GM18909 (cell line): ENCODE results near the gene SYNJ2.

Source experiments
- ATAC-seq: cut with Tn5 transposase; IDR thresholded peaks from one replicate; pipeline ENCODE4 v1.9.1; 2021; ENCODE audit warnings: mild to moderate bottlenecking; ENCODE audit not compliant: unreplicated experiment, poor library complexity

SYNJ2 gene

DNA sequence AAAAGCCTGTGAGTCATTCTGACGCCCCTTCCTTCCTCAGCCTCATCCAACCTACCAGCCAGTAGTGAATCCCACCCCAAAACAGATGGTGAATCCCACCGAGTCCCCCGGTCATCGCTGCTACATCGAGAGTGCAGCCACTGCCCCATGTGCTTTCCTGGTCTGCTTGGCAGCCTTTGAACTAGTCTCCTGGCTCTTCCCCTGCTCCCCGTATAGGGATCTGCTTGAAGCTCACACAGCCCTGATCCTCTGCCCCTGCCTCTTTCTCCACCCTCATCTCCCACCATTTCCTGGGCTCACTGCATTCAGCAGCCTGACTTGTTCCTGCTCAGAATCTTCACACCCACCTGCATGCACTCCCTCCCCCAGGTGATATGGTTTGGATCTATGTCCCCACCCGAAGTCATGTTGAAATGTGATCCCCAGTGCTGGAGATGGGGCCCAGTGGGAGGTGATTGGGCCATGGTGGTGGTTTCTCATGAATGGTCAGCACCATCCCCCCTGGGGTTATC, 14.6 kb downstream of the SYNJ2 start:
- no peak for ATAC-seq

DNA sequence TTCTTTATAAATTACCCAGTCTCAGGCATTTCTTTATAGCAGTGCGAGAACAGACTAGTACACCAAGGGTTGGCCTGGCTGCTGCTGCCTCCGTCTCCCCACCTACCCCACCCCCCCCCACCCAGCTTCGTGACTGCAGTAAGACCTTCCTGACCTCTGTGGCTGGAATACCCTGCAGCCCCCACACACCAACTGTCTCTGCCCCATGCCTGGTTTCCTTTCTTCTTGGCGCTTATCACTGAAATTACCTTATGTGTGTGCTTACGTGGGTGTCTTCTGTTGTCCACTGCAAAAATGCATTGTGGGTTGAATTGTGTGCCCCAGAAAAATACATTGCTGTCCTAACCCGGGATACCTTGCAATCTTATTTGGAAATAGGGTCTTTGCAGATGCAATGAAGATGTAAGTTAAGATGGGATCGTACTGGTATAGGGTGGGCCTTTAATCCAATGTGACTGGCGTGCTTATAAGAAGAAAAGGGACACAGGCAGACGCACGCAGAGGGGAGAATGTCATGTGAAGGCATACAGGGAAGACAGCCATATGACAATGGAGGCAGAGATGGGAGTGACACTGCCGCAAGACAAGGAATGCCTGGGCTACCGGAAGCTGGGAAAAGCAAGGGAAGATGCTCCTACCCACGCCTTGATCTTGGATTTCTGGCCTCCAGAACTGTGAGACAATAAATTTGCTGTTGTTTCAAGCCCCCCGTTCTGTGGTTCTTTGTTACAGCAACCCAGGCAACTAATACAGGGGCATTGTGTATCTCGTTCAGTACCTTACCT, 15.4 kb downstream of the SYNJ2 start:
- ATAC-seq, result no peak

DNA sequence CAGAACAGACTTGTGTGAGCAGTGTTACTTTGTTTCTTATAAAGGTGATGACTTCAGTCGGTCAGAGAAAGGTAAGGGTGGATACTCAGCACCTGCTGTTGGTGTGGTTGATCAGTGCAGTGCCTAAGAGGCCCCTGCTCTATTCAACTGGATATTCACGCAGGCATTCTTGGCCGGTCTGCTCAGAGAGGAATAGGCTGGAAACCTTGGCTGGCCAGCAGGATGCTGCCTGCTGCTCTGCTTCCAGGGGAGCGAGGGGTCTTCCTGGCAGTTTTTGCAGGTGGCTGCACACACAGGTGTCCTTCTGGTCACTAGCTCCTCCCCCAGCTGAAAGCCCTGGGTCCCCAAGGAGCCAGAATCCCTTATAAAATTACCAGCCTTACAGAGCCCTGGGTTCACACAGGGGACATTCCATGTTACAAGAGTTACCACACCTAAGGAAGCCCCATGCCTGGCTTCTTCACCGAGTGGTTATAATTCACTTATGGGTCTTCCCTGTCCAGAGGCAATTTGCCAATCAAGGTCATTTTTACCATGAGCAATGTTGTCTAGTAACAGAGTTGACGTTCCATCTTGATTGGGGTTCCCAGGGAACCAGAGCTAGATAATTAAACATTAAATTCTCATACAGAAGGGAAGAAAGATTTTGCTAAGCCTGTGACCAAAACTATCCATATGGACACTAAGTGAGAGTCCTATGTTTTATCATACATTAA, 16.4 kb downstream of the SYNJ2 start:
- no peak for ATAC-seq

DNA sequence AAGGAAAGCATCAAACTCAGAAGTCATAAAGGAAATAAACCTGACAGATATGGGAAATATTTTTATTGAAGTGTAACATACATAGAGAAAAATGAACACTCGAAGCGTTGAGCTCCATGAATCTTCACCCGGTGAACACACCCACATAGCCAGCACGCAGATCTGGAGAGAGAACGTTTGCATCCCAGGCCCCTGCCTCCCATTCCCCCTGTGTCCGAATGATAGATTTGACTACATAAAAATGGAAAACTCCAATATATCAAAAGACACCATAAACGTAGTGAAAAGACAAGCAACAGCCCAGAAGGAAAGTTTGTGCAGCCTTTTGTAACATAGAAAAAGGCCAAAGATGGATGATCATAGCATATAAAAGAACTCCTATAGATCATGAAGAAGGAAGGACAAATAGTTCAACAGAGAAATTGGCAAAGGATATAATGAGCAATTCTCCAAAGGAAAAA, 17.1 kb downstream of the SYNJ2 start:
- ATAC-seq, result no peak

DNA sequence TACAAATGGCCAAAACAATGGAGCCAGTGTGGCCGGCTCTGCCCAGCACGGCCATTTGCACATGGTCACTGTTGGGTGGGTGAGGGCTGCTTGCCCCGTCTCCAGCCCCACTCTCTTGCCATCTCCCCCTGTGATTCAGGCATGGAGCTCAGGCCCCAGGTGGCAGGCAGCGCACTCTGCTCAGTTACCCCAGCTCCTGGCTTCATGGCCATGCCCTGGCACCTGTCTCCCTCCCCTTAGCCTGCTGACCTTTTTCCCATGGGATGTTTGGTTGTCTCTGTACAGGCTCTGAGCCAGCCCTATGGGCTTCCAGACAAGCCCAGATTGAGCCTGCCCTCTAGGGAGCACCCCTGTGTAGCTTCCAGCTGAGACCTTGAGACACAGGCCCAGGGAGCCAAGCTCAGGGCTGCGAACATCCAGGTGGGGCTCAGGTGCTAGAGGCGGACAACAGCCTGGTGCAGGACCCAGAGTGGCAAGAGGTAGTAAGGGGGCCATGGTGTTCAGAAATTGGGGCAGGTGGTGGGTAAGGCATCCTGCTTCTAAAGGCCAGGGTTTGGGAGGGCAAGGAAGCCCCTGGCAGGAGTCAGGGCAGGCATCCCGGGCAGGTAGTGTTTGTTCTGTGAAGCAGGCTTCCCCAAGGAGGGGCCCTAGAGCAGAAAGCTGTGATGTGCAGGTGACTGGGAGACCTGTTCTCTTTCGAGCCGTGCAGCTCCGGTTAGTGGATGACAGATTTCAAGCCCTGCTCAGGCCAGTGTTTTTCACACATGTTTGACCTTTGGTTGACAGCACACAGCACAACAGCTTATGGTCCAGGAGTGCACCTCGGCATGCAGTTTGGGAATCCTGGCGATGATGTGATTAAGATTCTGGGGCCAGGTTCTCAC, 17.7 kb downstream of the SYNJ2 start:
- no peak for ATAC-seq

DNA sequence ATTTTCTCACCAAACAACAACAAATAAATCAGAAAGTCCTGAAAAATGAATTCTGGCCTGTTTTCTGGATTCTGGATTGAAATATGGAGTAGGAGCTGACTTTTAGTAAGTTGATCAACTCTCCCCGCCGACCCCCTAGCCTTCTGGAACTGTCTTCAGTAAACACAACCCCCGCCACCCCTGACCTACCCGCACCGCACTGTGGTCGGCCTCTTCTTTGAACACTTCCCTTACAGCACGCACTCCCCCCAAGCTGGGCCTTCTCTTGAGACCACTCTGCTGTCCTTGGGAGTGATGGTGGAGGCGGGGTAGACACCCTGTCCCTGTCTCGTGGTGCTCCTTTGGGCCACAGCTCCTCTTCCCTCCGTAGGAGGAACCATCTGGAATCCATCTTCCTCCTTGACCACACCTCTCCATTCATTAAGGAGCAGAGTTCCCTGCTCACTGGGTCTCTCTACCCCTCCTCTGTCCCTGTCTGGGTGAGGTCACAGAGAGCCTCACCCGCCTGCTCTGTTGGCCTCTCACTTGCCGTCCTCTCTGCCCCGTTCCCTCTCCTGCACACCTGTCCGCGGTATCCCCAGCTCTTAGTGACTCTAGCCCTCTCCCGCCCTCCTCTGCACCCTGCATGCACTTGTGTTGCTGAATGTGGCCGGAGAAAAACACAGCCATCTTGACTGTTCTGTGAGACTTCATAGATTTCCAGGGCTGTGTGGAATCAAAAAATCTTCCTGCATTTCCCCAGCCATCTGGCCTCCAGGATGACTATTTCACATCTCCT, 19.1 kb downstream of the SYNJ2 start:
- ATAC-seq, result no peak

DNA sequence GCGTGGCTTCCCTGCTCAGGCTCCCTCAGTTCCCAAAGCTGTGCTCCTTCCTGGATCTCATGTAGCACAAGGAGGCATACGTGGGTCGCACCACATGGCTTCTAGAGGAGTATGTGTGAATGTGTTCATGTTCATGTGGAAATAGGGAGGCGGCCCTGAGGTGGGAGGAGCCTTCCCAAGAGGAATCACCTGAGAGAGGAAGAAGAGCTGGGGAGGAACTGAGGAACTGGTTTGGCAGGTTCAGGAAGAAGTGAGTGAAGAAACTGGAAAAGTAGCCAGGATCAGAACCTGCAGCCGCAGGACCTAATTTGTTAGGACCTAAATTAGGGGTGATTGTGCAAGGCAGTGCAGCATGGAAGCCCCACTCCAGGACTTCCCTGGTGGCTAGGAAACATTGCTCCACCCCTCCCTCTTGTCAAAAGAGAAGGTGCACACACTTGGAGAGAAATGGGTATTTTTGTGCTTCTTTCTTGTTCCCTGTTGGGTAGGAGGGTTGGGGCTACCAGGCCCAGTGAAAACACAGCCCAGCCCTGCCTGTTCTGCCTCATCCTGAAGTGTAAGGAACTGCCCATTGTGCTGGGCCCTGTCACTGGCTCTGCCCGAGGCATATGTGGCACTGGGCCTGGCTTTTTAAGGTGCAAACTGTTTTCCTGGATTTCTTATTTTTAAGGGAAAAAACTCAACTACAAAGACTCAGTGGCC, 20.7 kb downstream of the SYNJ2 start:
- no peak for ATAC-seq

DNA sequence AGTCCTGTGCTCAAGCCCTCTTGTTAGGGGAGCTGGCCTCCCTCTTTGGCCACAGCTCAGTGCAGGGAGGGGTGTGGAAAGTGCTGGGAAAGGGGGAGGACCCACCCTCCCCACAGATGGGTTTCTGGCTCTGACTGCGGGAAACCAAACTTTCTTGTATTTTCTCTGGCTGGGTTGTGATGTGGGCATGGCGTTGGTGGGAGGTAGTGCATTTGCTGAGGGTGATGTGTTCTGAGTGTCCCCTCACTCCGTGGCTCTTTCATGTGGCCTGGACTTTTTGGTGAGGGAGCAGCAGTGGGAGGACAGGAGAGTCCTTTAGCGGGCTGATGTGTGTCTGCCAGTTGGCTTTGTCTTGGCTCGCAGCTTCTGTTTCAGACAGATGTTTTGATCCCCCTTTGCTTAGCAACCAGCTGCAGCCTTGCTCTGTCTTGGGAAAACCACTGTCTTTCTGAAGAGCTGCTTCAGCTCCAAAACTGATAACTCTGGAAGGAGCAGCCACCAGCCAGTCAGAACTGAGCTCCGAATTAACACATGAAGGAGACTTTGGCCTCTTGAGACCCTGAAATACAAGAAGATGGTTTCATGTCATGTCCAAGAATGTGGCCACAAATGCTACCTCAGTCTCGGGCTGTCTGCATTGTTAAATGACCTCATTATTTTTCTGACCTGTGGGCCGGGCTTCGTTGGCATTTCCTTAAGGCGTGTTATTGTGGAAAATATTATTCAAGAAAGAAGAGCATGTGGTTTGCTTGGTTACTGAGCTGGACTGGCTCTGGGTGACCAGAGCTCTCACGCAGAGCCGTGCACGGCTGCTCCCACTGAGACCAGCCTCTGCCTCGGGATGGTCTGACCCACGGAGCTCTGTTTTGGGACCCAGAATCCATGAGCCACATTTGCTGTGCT, 21.5 kb downstream of the SYNJ2 start:
- ATAC-seq, result no peak

DNA sequence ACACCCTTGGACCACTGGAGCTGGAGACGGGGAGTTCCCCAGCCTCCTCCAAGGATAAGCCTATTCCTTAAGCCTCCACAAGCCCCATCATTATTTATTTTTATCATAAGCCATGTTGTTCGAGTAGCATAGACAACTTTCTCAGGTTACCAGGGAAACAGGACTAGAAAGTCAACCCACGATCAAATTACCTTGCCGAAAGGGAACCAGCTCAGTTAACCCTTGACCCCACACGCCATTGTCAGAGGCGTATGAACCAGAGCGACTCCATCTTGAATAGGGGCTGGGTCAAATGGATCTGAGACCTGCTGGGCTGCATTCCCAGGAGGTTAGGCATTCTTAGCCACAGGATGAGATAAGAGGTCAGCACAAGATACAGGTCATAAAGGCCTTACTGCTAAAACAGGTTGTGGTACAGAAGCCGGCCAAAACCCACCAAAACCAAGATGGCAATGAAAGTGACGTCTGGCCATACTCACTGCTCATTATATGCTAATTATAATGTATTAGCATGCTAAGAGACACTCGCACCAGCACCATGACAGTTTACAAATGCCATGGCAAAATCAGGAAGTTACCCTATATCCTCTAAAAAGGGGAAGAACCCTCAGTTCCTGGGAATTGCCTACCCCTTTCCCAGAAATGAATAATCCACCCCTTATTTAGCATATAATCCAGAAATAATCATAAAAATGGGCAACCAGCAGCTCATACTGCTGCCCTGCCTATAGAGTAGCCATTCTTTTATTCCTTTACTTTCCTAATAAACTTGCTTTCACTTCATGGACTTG, 22.4 kb downstream of the SYNJ2 start:
- no peak for ATAC-seq

DNA sequence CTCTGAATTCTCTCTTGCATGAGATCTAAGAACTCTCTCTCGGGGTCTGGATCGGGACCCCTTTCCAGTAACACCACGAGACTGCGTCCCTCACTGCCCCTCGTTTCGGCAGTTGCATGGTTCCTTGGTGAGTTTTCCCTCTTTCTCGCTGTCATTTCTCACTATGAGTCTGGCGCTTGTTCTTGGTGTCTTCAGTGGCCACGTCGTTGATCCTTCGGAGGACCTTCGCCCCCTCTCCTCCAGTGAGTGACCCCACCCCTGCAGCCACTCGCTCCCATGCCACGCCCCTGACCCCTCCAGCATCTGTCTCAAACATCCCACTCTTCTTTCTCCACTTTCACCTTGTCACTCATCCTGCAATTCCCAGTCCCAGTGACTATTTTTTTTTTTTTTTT, 23.0 kb downstream of the SYNJ2 start:
- no peak for ATAC-seq

DNA sequence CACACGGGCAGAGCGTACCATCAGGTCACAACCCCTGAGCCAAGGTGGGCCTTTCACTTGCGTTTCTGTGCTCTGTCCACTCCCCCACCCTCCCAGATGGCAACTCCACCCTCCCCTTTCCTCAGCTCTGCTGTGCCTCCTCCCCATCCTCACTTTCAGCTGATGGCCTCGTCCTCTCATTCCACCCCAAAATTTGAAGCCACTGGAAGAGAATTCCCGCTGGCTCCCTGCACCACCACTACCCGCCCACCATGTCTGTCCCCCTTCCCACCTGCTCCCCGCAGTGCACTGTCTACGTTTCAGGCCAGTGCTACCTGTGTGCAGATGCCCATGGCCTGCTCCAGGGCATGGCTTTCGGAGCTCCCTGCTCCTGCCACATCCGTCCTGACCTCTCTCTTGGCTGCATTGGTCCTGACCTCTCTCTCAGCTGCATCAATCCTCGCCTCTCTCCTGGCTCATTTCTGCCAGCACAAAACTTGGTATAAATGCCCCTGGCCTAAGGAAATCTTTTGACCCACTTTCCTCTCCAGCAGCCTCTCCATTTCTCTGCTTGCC, 24.0 kb downstream of the SYNJ2 start:
- no peak for ATAC-seq

DNA sequence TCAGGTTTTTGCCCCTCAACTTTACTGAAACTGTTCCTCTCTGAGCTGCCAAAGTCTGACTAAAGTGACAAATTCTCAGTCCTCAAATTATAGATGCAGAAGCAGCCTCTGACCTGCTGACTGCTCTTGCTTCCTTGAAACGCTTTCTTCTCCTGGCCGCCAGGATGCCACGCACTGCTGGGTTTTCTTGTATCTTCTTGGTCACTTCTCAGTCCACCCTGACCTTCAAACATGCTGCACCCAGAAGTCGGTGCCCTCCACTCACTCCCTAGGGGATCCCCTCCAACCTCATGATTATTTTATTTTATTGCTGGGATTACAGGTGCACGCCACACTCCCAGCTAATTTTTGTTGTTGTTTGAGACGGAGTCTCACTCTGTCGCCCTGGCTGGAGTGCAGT, 24.7 kb downstream of the SYNJ2 start:
- ATAC-seq, result no peak

DNA sequence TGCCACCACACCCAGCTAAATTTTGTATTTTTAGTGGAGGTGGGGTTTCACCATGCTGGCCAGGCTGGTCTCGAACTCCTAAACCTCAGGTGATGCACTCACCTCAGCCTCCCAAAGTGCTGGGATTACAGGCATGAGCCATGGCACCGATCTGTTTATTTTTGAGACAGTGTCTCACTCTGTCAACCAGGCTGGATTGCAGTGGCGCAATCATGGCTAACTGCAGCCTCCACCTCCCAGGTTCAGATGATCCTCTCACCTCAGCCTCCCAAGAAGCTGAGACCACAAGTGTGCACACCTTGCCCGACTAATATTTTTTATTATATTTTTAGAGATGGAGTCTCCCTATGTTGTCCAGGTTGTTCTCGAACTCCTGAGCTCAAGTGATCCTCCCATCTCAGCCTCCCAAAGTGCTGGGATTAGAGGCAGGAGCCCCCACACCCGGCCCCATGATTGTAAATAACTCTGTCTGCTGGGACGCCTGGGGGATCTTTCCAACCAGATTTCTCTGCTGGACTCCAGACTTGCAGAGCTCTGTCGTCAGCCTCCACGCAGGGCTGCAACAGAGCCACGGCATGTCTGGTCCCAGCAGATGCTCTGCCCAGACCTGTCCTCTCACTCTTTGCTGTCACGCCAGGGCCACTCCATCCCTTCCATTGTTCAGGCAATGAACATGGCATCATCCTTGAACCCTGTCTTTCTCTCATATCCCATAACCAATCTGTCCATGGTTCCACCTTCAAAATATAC, 25.3 kb downstream of the SYNJ2 start:
- no peak for ATAC-seq

DNA sequence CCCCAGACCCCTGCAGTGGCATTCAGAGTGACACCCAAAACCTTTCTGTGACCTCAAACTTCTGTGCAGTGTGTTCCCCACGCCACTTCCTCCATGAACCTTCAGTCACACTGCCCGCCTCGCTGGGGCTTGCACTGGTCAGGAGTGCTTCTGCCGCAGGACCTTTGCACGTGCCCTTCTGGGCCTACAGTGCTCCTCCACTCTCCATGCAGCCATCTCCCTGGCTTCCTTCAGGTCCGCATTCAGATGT, 27.1 kb downstream of the SYNJ2 start:
- no peak for ATAC-seq

DNA sequence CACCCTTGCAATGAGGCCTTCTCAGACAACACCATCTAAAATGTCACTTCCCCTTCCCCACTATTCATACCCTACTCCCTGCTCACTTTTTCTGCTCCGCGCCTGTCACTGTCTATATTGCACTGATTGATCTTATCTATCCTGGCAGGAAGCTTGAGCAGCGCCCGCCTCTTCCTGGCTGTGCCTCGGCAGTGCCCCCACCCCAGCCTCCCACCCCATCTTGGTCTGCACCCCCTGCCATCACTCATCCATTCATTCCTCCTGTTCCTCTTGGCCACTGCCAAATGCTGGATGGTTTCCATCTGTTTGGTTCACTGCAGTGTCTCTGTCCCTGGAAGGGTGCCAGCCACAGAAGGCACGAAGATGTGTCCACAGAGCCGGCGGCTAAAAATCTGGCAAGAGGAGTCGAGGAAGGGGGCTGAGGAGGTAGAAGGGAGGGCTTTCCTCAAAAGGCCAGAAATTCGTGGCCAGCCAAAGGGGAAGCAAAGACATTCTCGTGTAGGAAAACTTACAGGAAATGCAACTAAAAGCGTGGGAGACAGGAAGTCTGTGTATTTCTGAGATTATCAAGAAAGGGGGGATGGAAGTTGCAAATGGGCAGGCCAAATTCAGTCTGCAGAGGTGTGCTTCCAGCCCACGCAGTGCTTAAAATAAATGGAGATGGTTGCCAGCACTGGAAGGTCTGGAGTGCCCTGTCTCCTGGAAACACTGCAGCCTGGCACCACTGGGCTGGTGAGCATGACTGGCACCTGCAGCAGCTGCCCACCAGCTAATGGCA, 27.6 kb downstream of the SYNJ2 start:
- no peak for ATAC-seq

DNA sequence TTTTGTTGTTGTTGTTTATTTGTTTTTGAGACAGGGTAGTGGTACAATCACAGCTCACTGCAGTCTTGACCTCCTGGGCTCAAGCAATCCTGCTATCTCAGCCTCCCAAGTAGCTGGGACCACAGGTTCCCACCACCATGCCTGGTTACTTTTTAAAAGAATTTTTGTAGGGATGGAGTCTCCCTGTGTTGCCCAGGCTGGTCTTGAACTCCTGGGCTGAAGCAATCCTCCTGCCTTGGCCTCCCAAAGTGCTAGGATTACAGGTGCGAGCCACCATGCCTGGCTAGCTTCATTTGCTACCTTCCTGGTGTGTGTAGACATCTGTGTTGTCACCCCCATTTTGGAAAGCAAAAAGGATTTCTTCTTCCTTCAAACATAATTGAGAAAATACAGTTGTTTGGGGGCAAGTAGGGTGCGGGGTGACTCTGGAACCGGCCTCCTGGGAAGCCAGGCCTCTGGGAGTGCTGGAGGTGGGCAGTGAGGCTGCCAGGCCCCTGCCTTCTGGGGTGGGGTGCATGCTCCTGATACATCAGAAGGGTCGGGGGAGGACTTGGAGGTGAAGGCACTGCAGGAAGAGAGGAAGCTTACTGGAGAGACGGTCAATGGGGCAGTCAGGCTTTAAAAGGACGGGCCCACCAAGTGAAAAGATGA, 28.4 kb downstream of the SYNJ2 start:
- ATAC-seq, result no peak
